Activated T-cell treated with anti-CD3 and anti-CD28 coated beads for 48 hours (primary cell): ENCODE results near the gene TTC39B.

Source experiments
- DNase-seq: peaks from one replicate; pipeline ENCODE4 v3.0.0-alpha.2; 2020; ENCODE audit warnings: low read depth

TTC39B gene

GRCh38 chr9:15300218-15300617 is 6.8 kb downstream of the TTC39B start:
- no peak for DNase-seq

- peak; percentile 46 for DNase-seq
Observed at GRCh38 chr9:15299374-15299939, 7.6 kb downstream of the TTC39B start.

GRCh38 chr9:15298362-15298761 is 8.7 kb downstream of the TTC39B start:
- no peak for DNase-seq

- no peak for DNase-seq
Observed at GRCh38 chr9:15295761-15296405, 11.1 kb downstream of the TTC39B start.

- no peak for DNase-seq
Observed at GRCh38 chr9:15294604-15295003, 12.4 kb downstream of the TTC39B start.

GRCh38 chr9:15293804-15294316 is 13.2 kb downstream of the TTC39B start:
- DNase-seq: no peak

GRCh38 chr9:15293084-15293483 is 13.9 kb downstream of the TTC39B start:
- no peak for DNase-seq

GRCh38 chr9:15289603-15290002 is 17.4 kb downstream of the TTC39B start:
- DNase-seq: no peak

GRCh38 chr9:15287309-15287708 is 19.7 kb downstream of the TTC39B start:
- DNase-seq: no peak

- DNase-seq: no peak
Observed at GRCh38 chr9:15286161-15286821, 20.7 kb downstream of the TTC39B start.

GRCh38 chr9:15282567-15283285 is 24.3 kb downstream of the TTC39B start:
- no peak for DNase-seq

GRCh38 chr9:15280647-15281046 is 26.4 kb downstream of the TTC39B start:
- no peak for DNase-seq

- DNase-seq: no peak
Observed at GRCh38 chr9:15278839-15279238, 28.2 kb downstream of the TTC39B start.

- no peak for DNase-seq
Observed at GRCh38 chr9:15278091-15278687, 28.8 kb downstream of the TTC39B start.

- DNase-seq: no peak
Observed at GRCh38 chr9:15277400-15278090, 29.5 kb downstream of the TTC39B start.

- no peak for DNase-seq
Observed at GRCh38 chr9:15276328-15276938, 30.6 kb downstream of the TTC39B start.

GRCh38 chr9:15274425-15274824 is 32.6 kb downstream of the TTC39B start:
- no peak for DNase-seq

GRCh38 chr9:15272377-15272928 is 34.6 kb downstream of the TTC39B start:
- no peak for DNase-seq

GRCh38 chr9:15271403-15271802 is 35.6 kb downstream of the TTC39B start:
- DNase-seq: peak; percentile 5

GRCh38 chr9:15268782-15269181 is 38.2 kb downstream of the TTC39B start:
- no peak for DNase-seq

GRCh38 chr9:15268317-15268716 is 38.7 kb downstream of the TTC39B start:
- DNase-seq: no peak
